ENCODE measurements around the gene YY1. TPM values are rescaled to one million over a fixed set of nuclear protein-coding genes. Genes with fewer than 3 reads are reported as not detected.
A peak's percentile ranks its signal among the peaks of the same experiment; 100 is the strongest.
"Not testable (repeated sequence)": the region's sequence is repeated elsewhere in the genome, so short reads cannot be mapped to it uniquely, and the experiment has no call there.

Gene YY1
- total RNA-seq, 2 donors from 2014 or later: 31.3 to 36.3 TPM

GRCh38 chr14:100281286-100282082 lies 42.5 kb downstream of the YY1 start:
- H3K36me3 ChIP-seq: peaks cover 5% of the 10 kb centered on the region
- H3K27ac ChIP-seq: no peak overlapping the region
- DNase-seq (ENCODE audit: low spot score): no peak
- H3K4me1 ChIP-seq: peaks cover 0 to 54% of the 10 kb centered on the region in 2 donors
- no peaks in the 10 kb centered on the region for H3K9me3 ChIP-seq
- TF ChIP-seq, protein P1, sequence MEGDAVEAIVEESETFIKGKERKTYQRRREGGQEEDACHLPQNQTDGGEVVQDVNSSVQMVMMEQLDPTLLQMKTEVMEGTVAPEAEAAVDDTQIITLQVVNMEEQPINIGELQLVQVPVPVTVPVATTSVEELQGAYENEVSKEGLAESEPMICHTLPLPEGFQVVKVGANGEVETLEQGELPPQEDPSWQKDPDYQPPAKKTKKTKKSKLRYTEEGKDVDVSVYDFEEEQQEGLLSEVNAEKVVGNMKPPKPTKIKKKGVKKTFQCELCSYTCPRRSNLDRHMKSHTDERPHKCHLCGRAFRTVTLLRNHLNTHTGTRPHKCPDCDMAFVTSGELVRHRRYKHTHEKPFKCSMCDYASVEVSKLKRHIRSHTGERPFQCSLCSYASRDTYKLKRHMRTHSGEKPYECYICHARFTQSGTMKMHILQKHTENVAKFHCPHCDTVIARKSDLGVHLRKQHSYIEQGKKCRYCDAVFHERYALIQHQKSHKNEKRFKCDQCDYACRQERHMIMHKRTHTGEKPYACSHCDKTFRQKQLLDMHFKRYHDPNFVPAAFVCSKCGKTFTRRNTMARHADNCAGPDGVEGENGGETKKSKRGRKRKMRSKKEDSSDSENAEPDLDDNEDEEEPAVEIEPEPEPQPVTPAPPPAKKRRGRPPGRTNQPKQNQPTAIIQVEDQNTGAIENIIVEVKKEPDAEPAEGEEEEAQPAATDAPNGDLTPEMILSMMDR (IDR thresholded peaks at IDR 0.05): no peak
- H3K4me3 ChIP-seq: no peak overlapping the region
- H3K27me3 ChIP-seq: no peaks in the 10 kb centered on the region

- Histone ChIP-seq H3K36me3 (peaks cover 5% of the 10 kb centered on the region), H3K4me3 (no peak overlapping the region), H3K27me3 (no peaks in the 10 kb centered on the region), H3K27ac (no peak overlapping the region), H3K4me1 (peaks cover 0 to 59% of the 10 kb centered on the region in 2 donors), H3K9me3 (no peaks in the 10 kb centered on the region)
- no peak for DNase-seq (ENCODE audit: low spot score)
- TF ChIP-seq, protein P1 (IDR thresholded peaks at IDR 0.05): no peak
Measured at GRCh38 chr14:100282083-100282350, 43.1 kb downstream of the YY1 start.

- Histone ChIP-seq H3K4me1 (peaks cover 0 to 59% of the 10 kb centered on the region in 2 donors), H3K9me3 (no peaks in the 10 kb centered on the region), H3K4me3 (no peak overlapping the region), H3K36me3 (peaks cover 5% of the 10 kb centered on the region), H3K27me3 (no peaks in the 10 kb centered on the region), H3K27ac (peak overlapping the region in 1 of 2 donors; percentile 28)
- TF ChIP-seq, protein P1 (IDR thresholded peaks at IDR 0.05): no peak
- no peak for DNase-seq (ENCODE audit: low spot score)
Measured at GRCh38 chr14:100282766-100283419, 43.9 kb downstream of the YY1 start.

DNA sequence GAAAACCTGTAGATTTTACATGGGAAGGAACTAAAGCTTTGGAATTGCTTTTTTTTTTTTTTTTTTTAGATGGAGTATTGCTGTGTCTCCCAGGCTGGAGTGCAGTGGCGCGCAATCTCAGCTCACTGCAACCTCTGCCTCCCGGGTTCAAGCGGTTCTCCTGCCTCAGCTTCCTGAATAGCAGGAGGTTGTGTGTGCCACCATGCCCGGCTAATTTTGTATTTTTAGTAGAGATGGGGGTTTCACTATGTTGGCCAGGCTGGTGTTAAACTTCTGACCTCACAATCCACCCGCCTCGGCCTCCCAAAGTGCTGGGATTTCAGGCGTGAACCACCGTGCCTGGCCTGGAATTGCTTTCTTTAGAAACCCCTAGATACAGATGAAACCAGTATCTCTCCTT lies 44.5 kb downstream of the YY1 start:
- Histone ChIP-seq H3K4me1 (peaks cover 0 to 57% of the 10 kb centered on the region in 2 donors), H3K27ac (peak overlapping the region in 1 of 2 donors; percentile 28)
- not testable (repeated sequence) for H3K36me3 ChIP-seq; H3K27me3 ChIP-seq; DNase-seq (ENCODE audit: low spot score); H3K4me3 ChIP-seq; H3K9me3 ChIP-seq

GRCh38 chr14:100283984-100284881 lies 45.3 kb downstream of the YY1 start:
- Histone ChIP-seq H3K9me3 (no peaks in the 10 kb centered on the region), H3K4me3 (peak overlapping the region; percentile 60 to 81), H3K36me3 (peaks cover 3% of the 10 kb centered on the region), H3K4me1 (peaks cover 0 to 53% of the 10 kb centered on the region in 2 donors), H3K27ac (peak overlapping the region; percentile 91 to 93), H3K27me3 (no peaks in the 10 kb centered on the region)
- TF ChIP-seq, protein P1 (IDR thresholded peaks at IDR 0.05): no peak
- no peak for DNase-seq (ENCODE audit: low spot score)

Measured in right atrium auricular region (tissue), 2 donors.